WI38 (cell line): Measurements from ENCODE around the gene PHIP.

Experiments
- H3K4me3 ChIP-seq: 2 replicates; pipeline ENCODE4 v1.5.1; 2011; ENCODE audit warnings: low read depth, mild to moderate bottlenecking, control low read depth, low read length
- CTCF ChIP-seq: IDR thresholded peaks from 2 replicates; pipeline ENCODE4 v1.5.1; 2012; ENCODE audit warnings: low read depth, mild to moderate bottlenecking, control low read depth, low read length

The PHIP gene

GRCh38 chr6:78999737-79000136 lies 78.3 kb downstream of the PHIP start:
- no peak overlapping the region for H3K4me3 ChIP-seq
- no peak for TF ChIP-seq CTCF

- no peak for TF ChIP-seq CTCF
- no peak overlapping the region for H3K4me3 ChIP-seq
Measured at GRCh38 chr6:78995946-78996345, 82.1 kb downstream of the PHIP start.

GRCh38 chr6:78995346-78995745 lies 82.7 kb downstream of the PHIP start:
- no peak overlapping the region for H3K4me3 ChIP-seq
- TF ChIP-seq CTCF, result no peak

- no peak for TF ChIP-seq CTCF
- H3K4me3 ChIP-seq, result no peak overlapping the region
Measured at GRCh38 chr6:78993955-78994354, 84.1 kb downstream of the PHIP start.

- TF ChIP-seq CTCF, result no peak
- H3K4me3 ChIP-seq, result no peak overlapping the region
Measured at GRCh38 chr6:78989191-78989590, 88.9 kb downstream of the PHIP start.

GRCh38 chr6:78986161-78986560 lies 91.9 kb downstream of the PHIP start:
- H3K4me3 ChIP-seq, result no peak overlapping the region
- TF ChIP-seq CTCF, result no peak

GRCh38 chr6:78984225-78984950 lies 93.7 kb downstream of the PHIP start:
- H3K4me3 ChIP-seq, result no peak overlapping the region
- no peak for TF ChIP-seq CTCF
